ENCODE results near the gene SLC16A11.
"Not testable (repeated sequence)": the region's sequence is repeated elsewhere in the genome, so short reads cannot be mapped to it uniquely, and the experiment has no call there.

The SLC16A11 gene, protein sequence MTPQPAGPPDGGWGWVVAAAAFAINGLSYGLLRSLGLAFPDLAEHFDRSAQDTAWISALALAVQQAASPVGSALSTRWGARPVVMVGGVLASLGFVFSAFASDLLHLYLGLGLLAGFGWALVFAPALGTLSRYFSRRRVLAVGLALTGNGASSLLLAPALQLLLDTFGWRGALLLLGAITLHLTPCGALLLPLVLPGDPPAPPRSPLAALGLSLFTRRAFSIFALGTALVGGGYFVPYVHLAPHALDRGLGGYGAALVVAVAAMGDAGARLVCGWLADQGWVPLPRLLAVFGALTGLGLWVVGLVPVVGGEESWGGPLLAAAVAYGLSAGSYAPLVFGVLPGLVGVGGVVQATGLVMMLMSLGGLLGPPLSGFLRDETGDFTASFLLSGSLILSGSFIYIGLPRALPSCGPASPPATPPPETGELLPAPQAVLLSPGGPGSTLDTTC

DNA sequence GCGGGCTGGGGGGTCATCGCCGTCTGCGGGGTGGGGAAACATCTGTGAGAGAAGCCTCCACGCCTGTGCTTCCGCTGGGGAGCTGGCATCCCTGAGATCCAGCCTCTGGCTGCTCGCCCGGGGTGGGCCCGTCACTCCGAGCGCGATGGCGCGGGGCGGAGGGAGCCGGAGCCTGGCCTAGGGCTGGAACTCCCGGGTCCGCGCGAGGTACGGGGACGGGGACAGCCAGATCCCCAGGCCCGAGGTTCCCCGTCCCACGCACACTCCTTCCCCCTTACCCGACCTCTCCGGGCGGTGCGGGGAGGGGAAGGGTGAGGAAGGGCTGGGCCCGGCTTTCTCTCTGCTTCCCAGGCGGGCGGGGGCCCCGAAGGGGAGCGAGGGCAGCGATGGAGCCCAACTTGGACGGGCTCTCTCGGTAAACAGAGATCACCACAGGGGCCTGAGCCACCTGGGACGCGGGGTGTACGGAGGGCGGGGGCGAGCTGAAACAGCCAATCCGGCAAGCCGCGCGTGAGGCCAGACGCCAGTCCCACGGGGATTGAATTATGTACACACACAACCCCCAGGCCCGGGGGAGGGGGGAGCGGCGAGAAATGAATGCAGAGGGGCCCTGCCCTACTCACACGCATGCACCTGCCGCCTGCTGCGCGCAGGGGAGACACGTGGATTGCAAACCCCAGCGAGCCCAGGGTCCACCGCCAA is at the start of gene SLC16A11:
Gene SLC16A11, minus strand, starts transcription at position 596 of the 702 bp plus-strand sequence. Its CDS starts 579 bp downstream, at position 17.
- POLR2A ChIA-PET (ENCODE audit: low non-redundant PET), result no interaction called here
- H3K27ac ChIP-seq, result no peak within 1 kb of the TSS
- CTCF ChIA-PET, result interaction anchor here (0.6 kb wide), 1 partner anchor 411 kb away, joined by 5 read pairs; no protein-coding TSS in a partner anchor
- TF ChIP-seq, protein P1, sequence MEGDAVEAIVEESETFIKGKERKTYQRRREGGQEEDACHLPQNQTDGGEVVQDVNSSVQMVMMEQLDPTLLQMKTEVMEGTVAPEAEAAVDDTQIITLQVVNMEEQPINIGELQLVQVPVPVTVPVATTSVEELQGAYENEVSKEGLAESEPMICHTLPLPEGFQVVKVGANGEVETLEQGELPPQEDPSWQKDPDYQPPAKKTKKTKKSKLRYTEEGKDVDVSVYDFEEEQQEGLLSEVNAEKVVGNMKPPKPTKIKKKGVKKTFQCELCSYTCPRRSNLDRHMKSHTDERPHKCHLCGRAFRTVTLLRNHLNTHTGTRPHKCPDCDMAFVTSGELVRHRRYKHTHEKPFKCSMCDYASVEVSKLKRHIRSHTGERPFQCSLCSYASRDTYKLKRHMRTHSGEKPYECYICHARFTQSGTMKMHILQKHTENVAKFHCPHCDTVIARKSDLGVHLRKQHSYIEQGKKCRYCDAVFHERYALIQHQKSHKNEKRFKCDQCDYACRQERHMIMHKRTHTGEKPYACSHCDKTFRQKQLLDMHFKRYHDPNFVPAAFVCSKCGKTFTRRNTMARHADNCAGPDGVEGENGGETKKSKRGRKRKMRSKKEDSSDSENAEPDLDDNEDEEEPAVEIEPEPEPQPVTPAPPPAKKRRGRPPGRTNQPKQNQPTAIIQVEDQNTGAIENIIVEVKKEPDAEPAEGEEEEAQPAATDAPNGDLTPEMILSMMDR (conservative IDR thresholded peaks at IDR 0.05; ENCODE audit: low read depth), result no peak
- DNase-seq (ENCODE audit: low spot score), result no peak

DNA sequence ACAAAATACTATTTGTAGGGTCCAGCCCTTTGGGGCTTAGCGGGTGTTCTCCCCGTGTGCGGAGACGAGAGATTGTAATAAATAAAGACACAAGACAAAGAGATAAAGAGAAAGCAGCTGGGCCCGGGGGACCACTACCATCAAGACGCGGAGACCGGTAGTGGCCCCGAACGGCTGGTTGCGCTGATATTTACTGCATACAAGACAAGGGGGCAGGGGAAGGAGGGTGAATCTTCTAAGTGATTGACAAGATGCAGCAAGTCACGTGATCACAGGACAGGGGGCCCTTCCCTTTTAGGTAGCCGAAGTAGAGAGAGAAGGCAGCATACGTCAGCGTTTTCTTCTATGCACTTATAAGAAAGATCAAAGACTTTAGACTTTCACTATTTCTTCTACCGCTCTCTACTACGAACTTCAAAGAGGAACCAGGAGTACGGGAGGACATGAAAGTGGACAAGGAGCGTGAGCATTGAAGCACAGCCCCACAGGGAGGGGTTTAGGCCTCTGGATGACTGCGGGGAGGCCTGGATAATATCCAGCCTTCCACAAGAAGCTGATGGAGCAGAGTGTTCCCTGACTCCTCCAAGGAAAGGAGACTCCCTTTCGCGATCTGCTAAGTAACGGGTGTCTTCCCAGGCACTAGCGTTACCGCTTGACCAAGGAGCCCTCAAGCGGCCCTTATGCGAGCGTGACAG is 47.6 kb upstream of the SLC16A11 start:
- DNase-seq (ENCODE audit: low spot score); CTCF ChIA-PET: not testable (repeated sequence)

DNA sequence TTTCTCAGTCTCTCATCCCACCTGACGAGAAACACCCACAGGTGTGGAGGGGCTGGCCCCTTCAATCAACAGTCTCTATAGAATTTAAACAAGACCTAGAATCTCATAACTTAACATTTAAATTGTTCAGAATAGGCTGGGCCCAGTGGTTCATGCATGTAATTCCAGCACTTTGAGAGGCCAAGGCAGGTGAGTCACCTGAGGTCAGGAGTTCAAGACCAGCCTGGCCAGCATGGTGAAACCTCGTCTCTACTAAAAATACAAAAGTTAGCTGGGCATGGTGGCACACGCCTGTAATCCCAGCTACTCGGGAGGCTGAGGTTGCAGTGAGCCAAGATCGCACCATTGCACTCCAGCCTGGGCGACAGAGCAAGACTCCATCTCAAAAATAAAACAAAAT is 45.7 kb upstream of the SLC16A11 start:
- POLR2A ChIA-PET (ENCODE audit: low non-redundant PET); DNase-seq (ENCODE audit: low spot score); CTCF ChIA-PET: not testable (repeated sequence)
- H3K27ac ChIP-seq, result peak overlapping the region; percentile 70; the same call in 1 of the 2 replicates

More for the DNA sequence above, 47.6 kb upstream of the SLC16A11 start:
- POLR2A ChIA-PET (ENCODE audit: low non-redundant PET); H3K27ac ChIP-seq: not testable (repeated sequence)

DNA sequence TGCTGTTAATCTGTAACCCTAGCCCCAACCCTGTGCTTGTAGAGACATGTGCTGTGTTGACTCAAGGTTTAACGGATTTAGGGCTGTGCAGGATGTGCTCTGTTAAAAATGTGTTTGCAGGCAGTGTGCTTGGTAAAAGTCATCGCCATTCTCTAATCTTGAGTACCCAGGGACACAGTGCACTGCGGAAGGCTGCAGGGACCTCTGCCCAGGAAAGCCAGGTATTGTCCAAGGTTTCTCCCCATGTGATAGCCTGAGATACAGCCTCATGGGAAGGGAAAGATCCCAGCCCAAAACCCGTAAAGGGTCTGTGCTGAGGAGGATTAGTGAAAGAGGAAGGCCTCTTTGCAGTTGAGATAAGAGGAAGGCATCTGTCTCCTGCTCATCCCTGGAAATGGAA is 44.5 kb upstream of the SLC16A11 start:
- POLR2A ChIA-PET (ENCODE audit: low non-redundant PET), result not testable (repeated sequence)
- CTCF ChIA-PET, result interaction anchor here (0.7 kb wide), 1 partner anchor 36 kb away, joined by 3 read pairs; no protein-coding TSS in a partner anchor
- H3K27ac ChIP-seq, result peak overlapping the region; percentile 70

DNA sequence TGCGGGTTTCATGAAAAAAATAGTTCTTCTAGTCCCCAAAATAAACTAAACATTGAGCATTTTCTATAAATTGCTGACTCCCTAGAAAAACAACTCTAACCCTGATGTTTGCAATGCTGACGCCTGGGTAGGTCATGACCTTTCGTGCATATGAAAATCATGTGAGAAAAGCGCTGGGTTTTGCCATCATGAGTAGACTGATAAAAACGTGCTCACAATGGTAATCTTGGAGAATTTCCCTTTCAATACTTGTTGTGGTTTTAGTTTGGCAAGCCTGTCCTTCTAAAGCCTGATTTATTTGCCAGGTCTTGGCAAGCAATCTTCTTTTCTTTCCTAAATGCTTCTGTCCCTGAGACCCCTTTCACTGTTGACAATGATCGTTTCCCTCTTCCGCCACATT is 40.2 kb upstream of the SLC16A11 start:
- ChIA-PET POLR2A (ENCODE audit: low non-redundant PET) (no interaction called here), CTCF (no interaction called here)
- DNase-seq (ENCODE audit: low spot score), result no peak
- no peak overlapping the region for H3K27ac ChIP-seq
- TF ChIP-seq, protein P1 (conservative IDR thresholded peaks at IDR 0.05; ENCODE audit: low read depth), result no peak

More for the DNA sequence above, 44.5 kb upstream of the SLC16A11 start:
- not testable (repeated sequence) for DNase-seq (ENCODE audit: low spot score)

DNA sequence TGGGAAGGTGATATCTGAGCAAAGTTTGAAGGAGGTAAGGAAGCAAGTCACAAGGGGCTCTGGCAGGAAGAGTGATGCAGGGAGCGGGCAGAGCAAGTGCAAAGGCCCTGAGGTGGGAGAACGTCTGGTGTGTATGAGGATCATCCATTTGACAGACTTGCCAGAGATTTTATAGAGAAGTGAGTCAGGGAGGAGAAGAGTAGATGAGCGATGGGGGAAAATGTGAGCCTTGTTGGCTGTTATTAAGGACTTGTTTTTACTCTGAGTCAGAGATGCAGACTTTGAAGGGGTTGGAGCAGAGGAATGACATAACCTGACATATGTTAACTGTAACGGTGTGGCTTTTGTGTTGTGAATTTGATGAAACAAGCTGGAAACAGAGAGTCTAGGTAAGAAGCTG is 39.7 kb upstream of the SLC16A11 start:
- POLR2A ChIA-PET (ENCODE audit: low non-redundant PET), result no interaction called here
- CTCF ChIA-PET, result no interaction called here
- DNase-seq (ENCODE audit: low spot score), result no peak
- TF ChIP-seq, protein P1 (conservative IDR thresholded peaks at IDR 0.05; ENCODE audit: low read depth), result no peak
- no peak overlapping the region for H3K27ac ChIP-seq

DNA sequence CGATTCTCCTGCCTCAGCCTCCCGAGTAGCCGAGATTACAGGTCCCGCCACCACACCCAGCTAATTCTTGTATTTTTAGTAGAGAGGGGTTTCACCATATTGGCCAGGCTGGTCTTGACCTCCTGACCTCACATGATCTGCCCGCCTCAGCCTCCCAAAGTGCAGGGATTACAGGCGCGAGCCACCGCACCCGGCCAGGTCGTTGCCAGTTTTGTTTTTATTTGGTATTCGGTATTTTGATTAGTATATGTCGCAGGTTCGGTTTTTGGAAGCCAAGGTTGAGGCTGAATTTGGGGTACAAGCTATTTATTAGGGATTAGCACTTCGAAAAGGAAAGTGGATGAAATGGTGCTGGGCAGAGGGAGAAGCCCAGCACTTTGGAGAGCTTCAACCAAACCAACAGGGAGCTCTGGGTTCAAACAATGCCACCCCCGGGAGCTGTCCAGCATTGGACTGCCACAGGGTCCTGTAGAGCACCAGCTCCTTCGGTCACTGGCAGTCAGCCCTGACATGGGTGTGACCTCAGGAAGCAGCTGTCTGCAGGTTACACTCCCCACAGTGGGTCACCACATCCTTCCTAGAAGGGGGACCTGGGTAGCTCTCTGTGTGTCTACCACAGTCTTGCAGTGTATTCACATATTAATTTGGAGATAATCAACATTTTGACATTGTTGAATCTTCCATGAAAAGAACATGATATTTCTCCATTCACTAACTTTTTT is 37.6 kb upstream of the SLC16A11 start:
- ChIA-PET CTCF (interaction anchor here (0.6 kb wide), 1 partner anchor 179 kb away, joined by 5 read pairs; no protein-coding TSS in a partner anchor), POLR2A (ENCODE audit: low non-redundant PET) (no interaction called here)
- TF ChIP-seq, protein P1 (conservative IDR thresholded peaks at IDR 0.05; ENCODE audit: low read depth), result no peak
- no peak overlapping the region for H3K27ac ChIP-seq
- DNase-seq (ENCODE audit: low spot score), result no peak
